Measurements from ENCODE around the gene LRRC41.
"Not testable (repeated sequence)": the region's sequence is repeated elsewhere in the genome, so short reads cannot be mapped to it uniquely, and the experiment has no call there.

LRRC41 gene

GRCh38 chr1:46241733-46242132 lies 61.7 kb downstream of the LRRC41 start:
- not testable (repeated sequence) for DNase-seq

GRCh38 chr1:46238865-46239264 lies 64.6 kb downstream of the LRRC41 start:
- not testable (repeated sequence) for DNase-seq

GRCh38 chr1:46236882-46237281 lies 66.5 kb downstream of the LRRC41 start:
- no peak for DNase-seq

GRCh38 chr1:46231231-46231630 lies 72.2 kb downstream of the LRRC41 start:
- not testable (repeated sequence) for DNase-seq
